ENCODE data around the gene PIP5K1C.

DNA sequence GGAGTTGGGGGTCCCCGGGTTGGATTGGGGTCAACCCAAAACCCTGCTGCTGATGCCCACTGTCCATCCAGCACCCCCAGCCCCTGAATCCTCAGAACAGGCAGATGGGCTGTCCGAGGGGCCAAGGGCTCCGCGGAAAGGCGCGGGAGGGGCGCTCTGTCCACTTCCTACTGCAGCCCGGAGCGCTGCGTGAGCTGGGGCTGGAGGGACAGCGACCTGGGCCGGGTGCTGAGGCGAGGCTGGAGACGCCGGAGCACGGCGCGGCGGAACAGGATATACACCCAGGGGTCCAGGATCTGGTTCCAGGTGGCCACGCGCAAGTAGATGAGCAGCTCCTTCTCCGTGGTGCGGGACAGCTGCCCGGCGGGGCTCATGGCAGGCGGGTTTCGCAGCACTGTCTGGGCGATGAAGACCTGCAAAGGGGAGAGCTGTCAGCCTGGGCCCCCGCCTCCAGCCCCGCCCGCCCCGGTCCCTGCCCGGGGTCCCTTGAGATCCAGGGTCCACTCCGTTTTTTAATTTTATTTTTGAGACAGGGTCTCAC lies 104.7 kb downstream of the PIP5K1C start:
- no peak for TF ChIP-seq CTCF (IDR thresholded peaks at IDR 0.05; ENCODE audit: poor library complexity, severe bottlenecking)
- TF ChIP-seq REST (IDR thresholded peaks at IDR 0.05; ENCODE audit: borderline replicate concordance): no peak
- no peak for TF ChIP-seq EZH2 (IDR thresholded peaks at IDR 0.05; ENCODE audit: borderline replicate concordance, insufficient read depth, low read length, poor library complexity, severe bottlenecking)
- TF ChIP-seq EP300 (conservative IDR thresholded peaks at IDR 0.05; ENCODE audit: poor library complexity, severe bottlenecking): no peak
- TF ChIP-seq TAF1 (IDR thresholded peaks at IDR 0.05; ENCODE audit: low read depth): no peak
